Karpas-422 (cell line): ENCODE measurements around the gene MYH13. TPM values are rescaled to one million over a fixed set of nuclear protein-coding genes. Genes with fewer than 3 reads are reported as not detected.

Experiments used
- DNase-seq: peaks from one replicate; pipeline ENCODE4 v3.0.0-alpha.2; 2015
- H2AFZ ChIP-seq: fragments of 200-600 bp; sonication (generic); 2 replicates; pipeline ENCODE4 v1.6.1; 2014; ENCODE audit warnings: antibody characterized with exemption, low read length, mixed read lengths
- H3K27ac ChIP-seq: fragments of 200-600 bp; sonication (generic); 2 replicates; pipeline ENCODE4 v1.5.1; 2014; ENCODE audit warnings: mild to moderate bottlenecking, low read length, moderate library complexity
- H3K27me3 ChIP-seq: fragments of 200-600 bp; sonication (generic); 2 replicates; pipeline ENCODE4 v1.6.1; 2014; ENCODE audit warnings: low read length, mixed read lengths
- H3K36me3 ChIP-seq: fragments of 200-600 bp; sonication (generic); 2 replicates; pipeline ENCODE4 v1.6.1; 2014; ENCODE audit warnings: low read length, mixed read lengths; ENCODE audit not compliant: insufficient read depth
- H3K4me1 ChIP-seq: fragments of 200-600 bp; sonication (generic); 2 replicates; pipeline ENCODE4 v1.6.1; 2014; ENCODE audit warnings: mild to moderate bottlenecking, low read length, mixed read lengths
- H3K4me2 ChIP-seq: fragments of 200-600 bp; sonication (generic); 2 replicates; pipeline ENCODE4 v1.6.1; 2014; ENCODE audit warnings: low read length, low read depth, mild to moderate bottlenecking; ENCODE audit not compliant: poor library complexity, severe bottlenecking
- H3K4me3 ChIP-seq: fragments of 200-600 bp; sonication (generic); 2 replicates; pipeline ENCODE4 v1.5.1; 2014; ENCODE audit warnings: mild to moderate bottlenecking, antibody characterized with exemption, low read length, mixed read lengths
- H3K79me2 ChIP-seq: fragments of 200-600 bp; sonication (generic); 2 replicates; pipeline ENCODE4 v1.6.1; 2014; ENCODE audit warnings: mild to moderate bottlenecking, low read length, mixed read lengths
- H3K9ac ChIP-seq: fragments of 200-600 bp; sonication (generic); 2 replicates; pipeline ENCODE4 v1.6.0; 2014; ENCODE audit warnings: low read length
- H3K9me2 ChIP-seq: fragments of 200-600 bp; sonication (generic), shearing (Covaris generic); replicated peaks from 2 replicates; pipeline ENCODE4 v1.6.0; 2014; ENCODE audit warnings: mild to moderate bottlenecking, low read length, moderate library complexity; ENCODE audit not compliant: insufficient read depth
- H3K9me3 ChIP-seq: fragments of 300-700, 200-600 bp; sonication (generic); 2 replicates; pipeline ENCODE4 v1.6.1; 2014; ENCODE audit warnings: low read length, mixed read lengths
- H4K20me1 ChIP-seq: fragments of 200-600 bp; sonication (generic); 2 replicates; pipeline ENCODE4 v1.6.1; 2014; ENCODE audit warnings: mild to moderate bottlenecking, antibody characterized with exemption, low read length, low read depth; ENCODE audit not compliant: insufficient read depth
- total RNA-seq: library from RNA; depleted of rRNA; stranded (reverse); fragments of >200 nt; shearing (Covaris generic); gene quantifications from 2 replicates; pipeline ENCODE4 v1.2.3, GENCODE V29; 2014; ENCODE audit warnings: low replicate concordance

The MYH13 gene
- total RNA-seq, 1 experiment from 2014 or later, result not detected

DNA sequence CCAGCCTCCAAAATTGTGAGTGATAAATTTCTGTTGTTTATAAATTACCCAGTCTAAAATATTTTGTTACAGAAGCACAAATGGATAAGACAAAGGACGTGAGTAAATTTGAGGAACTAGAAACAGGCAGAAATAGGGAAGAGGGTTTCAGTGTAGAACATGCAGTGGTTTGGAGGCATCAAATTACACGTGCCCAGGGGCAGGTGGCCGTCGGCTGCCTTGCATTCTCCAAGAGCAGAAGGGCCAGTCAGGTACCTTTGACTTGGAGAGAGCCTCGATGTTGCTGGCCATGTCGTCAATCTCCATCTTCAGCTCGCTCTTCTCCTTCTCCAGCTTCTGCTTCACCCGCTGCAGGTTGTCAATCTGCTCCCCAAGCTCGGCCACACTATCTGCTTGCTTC is 54.3 kb downstream of the MYH13 start:
- H3K36me3 ChIP-seq, result no peaks in the 10 kb centered on the region
- DNase-seq, result peak; percentile 48
- 0 out of 2 replicates have a peak, but pooled peaks cover 3% of the 10 kb centered on the region for H3K27me3 ChIP-seq
- H2AFZ ChIP-seq, result no peak overlapping the region
- H3K4me1 ChIP-seq, result peaks cover 12% of the 10 kb centered on the region
- no peak overlapping the region for H3K9ac ChIP-seq
- H3K4me2 ChIP-seq, result peak overlapping the region; percentile 30
- H4K20me1 ChIP-seq, result no peaks in the 10 kb centered on the region
- no peaks in the 10 kb centered on the region for H3K79me2 ChIP-seq
- no peak overlapping the region for H3K4me3 ChIP-seq
- H3K27ac ChIP-seq, result no peak overlapping the region
- no peaks in the 10 kb centered on the region for H3K9me2 ChIP-seq
- H3K9me3 ChIP-seq, result no peaks in the 10 kb centered on the region

- 0 out of 2 replicates have a peak, but pooled peaks cover 3% of the 10 kb centered on the region for H3K27me3 ChIP-seq
- H3K4me1 ChIP-seq, result peaks cover 12% of the 10 kb centered on the region
- no peak overlapping the region for H3K4me3 ChIP-seq
- H3K9me2 ChIP-seq, result no peaks in the 10 kb centered on the region
- no peak for DNase-seq
- no peak overlapping the region for H2AFZ ChIP-seq
- no peak overlapping the region for H3K27ac ChIP-seq
- no peak overlapping the region for H3K9ac ChIP-seq
- no peaks in the 10 kb centered on the region for H3K79me2 ChIP-seq
- no peak overlapping the region for H3K4me2 ChIP-seq
- no peaks in the 10 kb centered on the region for H3K36me3 ChIP-seq
- H3K9me3 ChIP-seq, result no peaks in the 10 kb centered on the region
- H4K20me1 ChIP-seq, result no peaks in the 10 kb centered on the region
Measured at GRCh38 chr17:10317543-10317834, 55.3 kb downstream of the MYH13 start.

DNA sequence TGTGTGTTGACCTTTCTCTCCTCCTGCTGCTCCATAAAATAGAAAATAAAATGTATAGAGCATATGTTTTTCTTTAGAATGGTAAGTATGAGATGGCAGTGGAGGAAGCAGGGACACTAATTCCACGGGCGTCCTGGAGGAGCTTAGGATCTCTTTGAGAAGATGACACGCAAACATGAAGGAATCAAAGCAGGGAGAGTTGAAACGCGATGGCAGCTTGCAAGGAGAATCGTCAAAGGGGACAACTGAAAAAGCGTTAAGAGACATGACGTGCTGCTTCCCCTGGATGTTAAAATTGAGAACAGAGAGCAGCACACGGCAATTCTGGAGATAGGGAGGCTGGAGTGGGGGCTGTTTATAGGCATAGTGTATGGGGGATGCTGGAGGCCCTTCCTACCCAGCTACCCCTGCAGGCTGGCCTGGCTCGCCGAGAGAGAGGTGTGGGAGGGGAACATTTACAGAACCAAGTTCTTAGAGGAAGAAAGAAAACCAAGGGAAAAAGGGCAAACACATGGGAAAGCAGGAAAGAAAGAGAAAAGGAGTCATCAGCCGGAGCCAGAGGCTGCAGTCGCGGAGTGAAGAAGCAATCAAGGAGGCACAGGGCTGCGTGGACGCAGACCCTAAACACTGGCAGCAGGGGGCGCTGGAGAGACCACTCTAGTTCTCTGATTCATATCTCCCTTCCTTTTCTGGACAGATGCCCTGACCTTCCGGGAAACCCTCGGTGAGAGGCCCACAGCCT is 55.8 kb downstream of the MYH13 start:
- no peaks in the 10 kb centered on the region for H3K36me3 ChIP-seq
- H3K27me3 ChIP-seq, result 0 out of 2 replicates have a peak, but pooled peaks cover 3% of the 10 kb centered on the region
- no peaks in the 10 kb centered on the region for H3K79me2 ChIP-seq
- DNase-seq, result peak; percentile 89
- H4K20me1 ChIP-seq, result no peaks in the 10 kb centered on the region
- no peaks in the 10 kb centered on the region for H3K9me3 ChIP-seq
- no peak overlapping the region for H3K4me2 ChIP-seq
- no peak overlapping the region for H2AFZ ChIP-seq
- H3K4me3 ChIP-seq, result no peak overlapping the region
- no peak overlapping the region for H3K27ac ChIP-seq
- H3K9me2 ChIP-seq, result no peaks in the 10 kb centered on the region
- no peak overlapping the region for H3K9ac ChIP-seq
- H3K4me1 ChIP-seq, result peaks cover 12% of the 10 kb centered on the region

GRCh38 chr17:10314329-10314728 is 58.5 kb downstream of the MYH13 start:
- Histone ChIP-seq H3K27me3 (0 out of 2 replicates have a peak, but pooled peaks cover 3% of the 10 kb centered on the region), H3K27ac (no peak overlapping the region), H4K20me1 (no peaks in the 10 kb centered on the region), H3K4me3 (no peak overlapping the region), H3K36me3 (no peaks in the 10 kb centered on the region), H3K79me2 (no peaks in the 10 kb centered on the region), H3K4me1 (peaks cover 12% of the 10 kb centered on the region), H2AFZ (no peak overlapping the region), H3K9ac (no peak overlapping the region), H3K9me3 (no peaks in the 10 kb centered on the region), H3K9me2 (no peaks in the 10 kb centered on the region), H3K4me2 (no peak overlapping the region)
- no peak for DNase-seq

DNA sequence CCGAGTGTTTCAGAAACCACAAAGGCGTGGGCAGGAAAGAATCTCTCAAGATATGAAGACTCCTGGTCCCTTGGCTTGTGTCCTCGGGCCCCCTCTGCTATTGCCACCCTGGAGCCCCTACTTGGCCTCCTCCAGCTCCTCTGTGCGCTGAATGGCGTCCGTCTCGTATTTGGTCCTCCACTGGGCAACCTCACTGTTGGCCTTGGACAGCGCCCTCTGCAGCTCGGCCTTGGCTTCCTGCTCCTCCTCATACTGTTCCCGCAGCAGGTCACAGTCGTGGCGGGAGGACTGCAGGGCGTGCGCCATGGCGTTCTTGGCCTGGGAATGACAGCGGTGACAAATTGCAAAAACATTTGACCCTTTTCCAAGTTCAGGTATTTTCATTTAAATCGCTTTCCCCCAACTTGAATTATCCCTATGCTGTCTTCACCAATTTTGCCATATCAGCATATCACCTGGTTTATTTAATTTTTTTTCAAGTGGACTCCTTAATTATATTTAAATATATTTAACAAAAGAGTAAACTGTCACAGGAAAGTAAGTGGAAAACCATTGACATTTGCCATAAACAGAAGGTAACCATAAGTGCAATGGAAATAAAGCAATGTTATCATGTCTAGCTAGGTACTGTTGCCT is 59.7 kb downstream of the MYH13 start:
- no peak overlapping the region for H3K27ac ChIP-seq
- no peaks in the 10 kb centered on the region for H3K36me3 ChIP-seq

DNA sequence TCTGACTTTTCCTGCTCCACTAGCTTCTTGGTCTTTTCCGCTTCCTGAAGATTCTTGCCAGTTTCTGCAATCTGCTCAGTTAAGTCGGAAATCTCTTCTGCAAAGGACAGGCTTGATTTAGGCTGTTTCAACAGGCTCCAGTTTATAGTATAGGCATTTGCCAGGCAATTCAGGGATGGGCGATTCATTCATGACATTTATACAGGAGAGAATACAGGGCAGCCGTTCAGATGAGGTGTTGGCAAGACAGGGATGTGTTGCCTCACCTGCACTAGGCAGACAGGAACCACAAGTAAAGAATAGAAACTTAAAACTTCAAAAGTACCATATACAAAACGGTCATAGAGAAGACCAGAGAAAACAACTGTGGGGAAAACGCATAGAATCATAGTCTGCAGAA is 61.7 kb downstream of the MYH13 start:
- H2AFZ ChIP-seq, result no peak overlapping the region
- no peaks in the 10 kb centered on the region for H3K36me3 ChIP-seq
- no peaks in the 10 kb centered on the region for H3K9me2 ChIP-seq
- no peak overlapping the region for H3K27ac ChIP-seq
- 0 out of 2 replicates have a peak, but pooled peaks cover 3% of the 10 kb centered on the region for H3K27me3 ChIP-seq
- no peaks in the 10 kb centered on the region; the same call in 1 of the 2 replicates for H3K4me1 ChIP-seq
- H3K79me2 ChIP-seq, result no peaks in the 10 kb centered on the region
- H3K4me3 ChIP-seq, result no peak overlapping the region
- no peak for DNase-seq
- H3K4me2 ChIP-seq, result no peak overlapping the region
- H3K9me3 ChIP-seq, result no peaks in the 10 kb centered on the region
- no peak overlapping the region for H3K9ac ChIP-seq
- H4K20me1 ChIP-seq, result no peaks in the 10 kb centered on the region

More for the DNA sequence above, 59.7 kb downstream of the MYH13 start:
- Histone ChIP-seq H3K4me1 (peaks cover 5% of the 10 kb centered on the region), H3K9me3 (no peaks in the 10 kb centered on the region), H3K4me3 (no peak overlapping the region), H3K9me2 (no peaks in the 10 kb centered on the region), H3K79me2 (no peaks in the 10 kb centered on the region), H2AFZ (no peak overlapping the region), H3K9ac (no peak overlapping the region), H3K27me3 (0 out of 2 replicates have a peak, but pooled peaks cover 3% of the 10 kb centered on the region), H3K4me2 (no peak overlapping the region), H4K20me1 (no peaks in the 10 kb centered on the region)
- DNase-seq, result no peak

- Histone ChIP-seq H3K9me2 (no peaks in the 10 kb centered on the region), H2AFZ (no peak overlapping the region), H3K9ac (no peak overlapping the region), H3K4me2 (no peak overlapping the region), H3K36me3 (no peaks in the 10 kb centered on the region), H3K4me1 (no peaks in the 10 kb centered on the region; the same call in 1 of the 2 replicates), H3K9me3 (no peaks in the 10 kb centered on the region), H4K20me1 (no peaks in the 10 kb centered on the region), H3K27me3 (no peaks in the 10 kb centered on the region), H3K79me2 (no peaks in the 10 kb centered on the region), H3K27ac (no peak overlapping the region), H3K4me3 (no peak overlapping the region)
- DNase-seq, result no peak
Measured at GRCh38 chr17:10309003-10309974, 63.5 kb downstream of the MYH13 start.

DNA sequence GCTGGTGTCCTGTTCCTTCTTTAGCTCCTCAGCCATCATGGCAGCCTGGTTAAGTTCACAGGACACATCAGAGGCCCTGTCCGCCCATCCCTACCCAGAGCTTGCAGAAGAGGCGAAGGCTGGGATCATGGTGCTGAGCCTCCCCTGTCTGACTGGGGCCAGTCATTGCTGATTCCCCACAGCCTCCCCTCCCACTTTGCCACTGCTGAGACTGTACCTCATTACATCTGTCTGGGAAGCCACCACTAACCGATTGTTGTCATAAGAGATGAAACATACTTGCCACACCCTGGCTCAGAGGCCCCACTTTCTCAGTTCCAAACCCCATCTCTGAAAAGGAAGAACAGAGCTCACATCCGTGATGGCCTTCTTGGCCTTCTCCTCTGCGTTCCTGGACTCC is 66.2 kb downstream of the MYH13 start:
- Histone ChIP-seq H2AFZ (no peak overlapping the region), H3K4me1 (no peaks in the 10 kb centered on the region; the same call in 1 of the 2 replicates), H3K9ac (no peak overlapping the region), H3K9me2 (no peaks in the 10 kb centered on the region), H3K9me3 (no peaks in the 10 kb centered on the region), H3K4me2 (no peak overlapping the region), H3K36me3 (no peaks in the 10 kb centered on the region), H3K4me3 (no peak overlapping the region), H3K27ac (no peak overlapping the region), H4K20me1 (no peaks in the 10 kb centered on the region), H3K27me3 (no peaks in the 10 kb centered on the region), H3K79me2 (no peaks in the 10 kb centered on the region)
- no peak for DNase-seq
